H1 (cell line): Measurements from ENCODE around the gene SORBS1. TPM values are rescaled to one million over a fixed set of nuclear protein-coding genes. Genes with fewer than 3 reads are reported as not detected.

Experiments
- CTCF ChIA-PET: fragments of 300-600 bp; sonication (Branson Sonifier 250); formaldehyde crosslinking; loops from one replicate; lab custom pipeline; 2021; ENCODE audit not compliant: partially characterized antibody; lab: Charles Lee
- POLR2A ChIA-PET: fragments of 300-600 bp; sonication (Branson Sonifier 250); formaldehyde crosslinking; loops from one replicate; lab custom pipeline; 2021; ENCODE audit warnings: inconsistent platforms; ENCODE audit not compliant: partially characterized antibody; lab: Charles Lee
- DNase-seq, 2 experiments: peaks; one replicate each; pipeline versions ENCODE4 v3.0.0 to v3.0.0-alpha.2; 2010 to 2022; ENCODE audit warnings: low spot score in 2 of 2, low read depth in 1 of 2, mixed read lengths in 1 of 2
- FAIRE-seq: peaks from 2 replicates; lab custom pipeline; 2011; peaks lifted over from hg19 to GRCh38; lab: Jason Lieb, UNC
- H2AFZ ChIP-seq: 2 replicates; pipeline ENCODE4 v1.8.1; 2012; ENCODE audit warnings: low read length, inconsistent platforms
- H2AK5ac ChIP-seq: 2 replicates; pipeline ENCODE4 v1.6.1; 2013; ENCODE audit warnings: low read depth, low read length
- H2BK120ac ChIP-seq: replicated peaks from 2 replicates; pipeline ENCODE3; 2013; ENCODE audit warnings: low read depth, low read length, inconsistent platforms
- H2BK12ac ChIP-seq: 2 replicates; pipeline ENCODE4 v1.6.1; 2013; ENCODE audit warnings: low read depth, low read length
- H2BK15ac ChIP-seq: 2 replicates; pipeline ENCODE4 v1.6.1; 2013; ENCODE audit warnings: low read length
- H2BK20ac ChIP-seq: 2 replicates; pipeline ENCODE4 v1.6.1; 2013; ENCODE audit warnings: low read length
- H2BK5ac ChIP-seq: 2 replicates; pipeline ENCODE4 v1.6.1; 2013; ENCODE audit warnings: low read depth, low read length
- H3K14ac ChIP-seq: 2 replicates; pipeline ENCODE4 v1.6.1; 2013; ENCODE audit warnings: inconsistent platforms; ENCODE audit not compliant: insufficient read length
- H3K18ac ChIP-seq: 2 replicates; pipeline ENCODE4 v1.6.1; 2013; ENCODE audit warnings: low read length; ENCODE audit errors: extremely low read depth
- H3K23ac ChIP-seq: 2 replicates; pipeline ENCODE4 v1.6.1; 2013; ENCODE audit warnings: inconsistent platforms; ENCODE audit not compliant: insufficient read length
- H3K23me2 ChIP-seq: 2 replicates; pipeline ENCODE4 v1.6.1; 2013; ENCODE audit warnings: low read depth, low read length
- H3K27ac ChIP-seq: 2 replicates; pipeline ENCODE4 v1.6.1; 2011; ENCODE audit warnings: low read depth, low read length, inconsistent platforms
- H3K27me3 ChIP-seq, 4 experiments: replicated peaks in 1 of 4; 1 replicate in 1 of 4; 2 replicates in 3 of 4; pipeline versions ENCODE4 v1.6.1 to v1.8.1; 2011 to 2013; ENCODE audit warnings: low read length in 3 of 4, mild to moderate bottlenecking in 3 of 4, inconsistent platforms in 2 of 4, mixed read lengths in 2 of 4, moderate library complexity in 1 of 4; ENCODE audit not compliant: control insufficient read depth in 3 of 4, insufficient read depth in 3 of 4; ENCODE audit errors: extremely low read depth in 1 of 4
- H3K36me3 ChIP-seq, 4 experiments: 2 replicates each; pipeline versions ENCODE4 v1.6.1 to v1.8.1; 2011 to 2013; ENCODE audit warnings: mild to moderate bottlenecking in 4 of 4, low read length in 3 of 4, moderate library complexity in 2 of 4, control low read depth in 1 of 4, inconsistent platforms in 1 of 4; ENCODE audit not compliant: insufficient read depth in 4 of 4, control insufficient read depth in 2 of 4
- H3K4ac ChIP-seq: replicated peaks from 2 replicates; pipeline ENCODE3; 2013; ENCODE audit warnings: low read length, low read depth, mixed read lengths, inconsistent platforms; ENCODE audit not compliant: insufficient read length
- H3K4me1 ChIP-seq, 4 experiments: replicated peaks in 1 of 4; 1 replicate in 1 of 4; 2 replicates in 3 of 4; pipeline versions ENCODE4 v1.6.1 to v1.8.1; 2011 to 2013; ENCODE audit warnings: low read length in 3 of 4, inconsistent platforms in 2 of 4, mixed read lengths in 1 of 4; ENCODE audit not compliant: insufficient read depth in 4 of 4, control insufficient read depth in 3 of 4
- H3K4me2 ChIP-seq, 2 experiments: 2 replicates each; pipeline versions ENCODE4 v1.6.1 to v1.8.1; 2011 to 2013; ENCODE audit warnings: low read depth in 2 of 2, low read length in 2 of 2, control low read depth in 1 of 2, inconsistent platforms in 1 of 2, mild to moderate bottlenecking in 1 of 2; ENCODE audit not compliant: insufficient read depth in 1 of 2
- H3K4me3 ChIP-seq, 4 experiments: fragments of 200-600, 300-600 bp in 1 of 4; sonication (generic), shearing (Covaris generic), sonication (Bioruptor Twin) in 1 of 4; 2 replicates each; pipeline versions ENCODE4 v1.5.1 to v1.8.1; 2011 to 2016; ENCODE audit warnings: low read length in 4 of 4, low read depth in 3 of 4, control low read depth in 2 of 4, inconsistent platforms in 2 of 4, mild to moderate bottlenecking in 2 of 4, mixed read lengths in 1 of 4, moderate library complexity in 1 of 4; ENCODE audit not compliant: insufficient read depth in 2 of 4; ENCODE audit errors: extremely low read depth in 1 of 4
- H3K56ac ChIP-seq: replicated peaks from 2 replicates; pipeline ENCODE3; 2013; ENCODE audit warnings: low read depth, mild to moderate bottlenecking, mixed read lengths, low read length, inconsistent platforms; ENCODE audit not compliant: insufficient read length
- H3K79me1 ChIP-seq: 2 replicates; pipeline ENCODE4 v1.6.1; 2013; ENCODE audit warnings: low read depth, low read length, control low read depth
- H3K79me2 ChIP-seq, 2 experiments: 2 replicates each; pipeline versions ENCODE4 v1.6.1 to v1.8.1; 2012 to 2013; ENCODE audit warnings: low read length in 2 of 2, mild to moderate bottlenecking in 2 of 2, inconsistent platforms in 1 of 2; ENCODE audit not compliant: insufficient read depth in 2 of 2, control insufficient read depth in 1 of 2
- H3K9ac ChIP-seq, 4 experiments: replicated peaks in 1 of 4; 1 replicate in 1 of 4; 2 replicates in 3 of 4; pipeline versions ENCODE4 v1.6.1 to v1.8.1; 2011 to 2013; ENCODE audit warnings: low read depth in 3 of 4, low read length in 3 of 4, control low read depth in 2 of 4, mild to moderate bottlenecking in 2 of 4, moderate library complexity in 2 of 4, inconsistent platforms in 1 of 4; ENCODE audit errors: extremely low read depth in 1 of 4
- H3K9me3 ChIP-seq, 2 experiments: 2 replicates each; pipeline versions ENCODE4 v1.6.1 to v1.8.1; 2012 to 2013; ENCODE audit warnings: mild to moderate bottlenecking in 2 of 2, moderate library complexity in 2 of 2, control low read depth in 1 of 2, inconsistent platforms in 1 of 2, low read depth in 1 of 2, low read length in 1 of 2, mixed read lengths in 1 of 2; ENCODE audit not compliant: insufficient read depth in 2 of 2
- H4K20me1 ChIP-seq, 2 experiments: replicated peaks in 1 of 2; 2 replicates each; pipeline versions ENCODE3 to v1.8.1; 2011 to 2013; ENCODE audit warnings: inconsistent platforms in 2 of 2, low read length in 2 of 2, mild to moderate bottlenecking in 1 of 2; ENCODE audit not compliant: insufficient read depth in 2 of 2, control insufficient read depth in 1 of 2
- H4K5ac ChIP-seq: 2 replicates; pipeline ENCODE4 v1.6.1; 2013; ENCODE audit warnings: low read length, low read depth, mixed read lengths, inconsistent platforms; ENCODE audit not compliant: insufficient read length
- H4K8ac ChIP-seq: 2 replicates; pipeline ENCODE4 v1.8.0; 2013; ENCODE audit warnings: mild to moderate bottlenecking, moderate library complexity, low read length, inconsistent platforms; ENCODE audit not compliant: insufficient read depth; ENCODE audit errors: extremely low read depth
- H4K91ac ChIP-seq: replicated peaks from 2 replicates; pipeline ENCODE3; 2013; ENCODE audit warnings: low read length, mixed read lengths, inconsistent platforms; ENCODE audit not compliant: insufficient read length
- BCL11A ChIP-seq, 2 experiments: IDR thresholded peaks; one replicate each; pipeline ENCODE4 v1.6.1; 2011; ENCODE audit warnings: low read depth in 2 of 2, low read length in 2 of 2, mild to moderate bottlenecking in 2 of 2
- BRCA1 ChIP-seq: IDR thresholded peaks from 2 replicates; pipeline ENCODE4 v1.6.1; 2012; ENCODE audit warnings: low read depth, low read length, improper control_type of control experiment
- CHD1 ChIP-seq: IDR thresholded peaks from 2 replicates; pipeline ENCODE4 v1.6.1; 2012; ENCODE audit warnings: low read depth, low read length, improper control_type of control experiment
- CTBP2 ChIP-seq: IDR thresholded peaks from 2 replicates; pipeline ENCODE4 v1.7.0; 2011; ENCODE audit warnings: borderline replicate concordance, mild to moderate bottlenecking, moderate library complexity, mixed read lengths, low read length; ENCODE audit not compliant: insufficient read depth, insufficient read length
- HDAC2 ChIP-seq, 2 experiments: fragments of 300-600 bp in 1 of 2; sonication (generic) in 1 of 2; IDR thresholded peaks; 2 replicates each; pipeline ENCODE4 v1.6.1; 2011 to 2012; ENCODE audit warnings: low read depth in 2 of 2, low read length in 2 of 2, mild to moderate bottlenecking in 2 of 2, moderate library complexity in 2 of 2, borderline replicate concordance in 1 of 2, inconsistent platforms in 1 of 2
- KDM1A ChIP-seq: fragments of 200-600, 300-600 bp; sonication (generic); IDR thresholded peaks from 2 replicates; pipeline ENCODE4 v1.7.1; 2016; ENCODE audit warnings: mild to moderate bottlenecking, low read length, borderline replicate concordance
- NRF1 ChIP-seq: IDR thresholded peaks from 2 replicates; pipeline ENCODE4 v1.6.1; 2011; ENCODE audit warnings: mild to moderate bottlenecking, low read depth, low read length, improper control_type of control experiment
- RAD21 ChIP-seq, 2 experiments: IDR thresholded peaks in 1 of 2; conservative IDR thresholded peaks in 1 of 2; 2 replicates each; pipeline ENCODE4 v1.6.1; 2011; ENCODE audit warnings: low read depth in 2 of 2, low read length in 2 of 2, improper control_type of control experiment in 1 of 2, inconsistent platforms in 1 of 2, mild to moderate bottlenecking in 1 of 2, moderate library complexity in 1 of 2
- RXRA ChIP-seq: IDR thresholded peaks from 2 replicates; pipeline ENCODE4 v1.6.1; 2011; ENCODE audit warnings: low read depth, mild to moderate bottlenecking, low read length, moderate library complexity; ENCODE audit not compliant: insufficient read depth
- SUZ12 ChIP-seq: fragments of 200-600 bp; sonication (generic); IDR thresholded peaks from 2 replicates; pipeline ENCODE4 v1.6.1; 2012; ENCODE audit warnings: mild to moderate bottlenecking, inconsistent platforms, low read length, moderate library complexity, mixed read lengths
- TAF7 ChIP-seq: optimal IDR thresholded peaks from 2 replicates; pipeline ENCODE3; 2011; ENCODE audit warnings: low read depth, mild to moderate bottlenecking, inconsistent platforms, low read length, moderate library complexity, borderline replicate concordance
- ZNF274 ChIP-seq: IDR thresholded peaks from 2 replicates; pipeline ENCODE4 v1.7.0; 2012; ENCODE audit warnings: low read length, borderline replicate concordance; ENCODE audit errors: extremely low read depth
- WGBS, 2 experiments: shearing (Covaris generic) in 1 of 2; methylation state at CpG; one replicate each; pipeline versions ENCODE4 v1.1.6 to v1.1.7; 2013 to 2015; ENCODE audit warnings: low lambda C conversion rate in 2 of 2, mixed read lengths in 2 of 2, inconsistent platforms in 1 of 2, low coverage in 1 of 2, missing lambda C conversion rate in 1 of 2; ENCODE audit not compliant: insufficient replicate concordance in 2 of 2, insufficient coverage in 1 of 2, insufficient read length in 1 of 2; ENCODE audit errors: extremely low coverage in 1 of 2, missing lambda C conversion rate in 1 of 2; 5-methylcytosine and 5-hydroxymethylcytosine counted together
- polyA plus RNA-seq, 7 experiments: library from polyadenylated mRNA; depleted of rRNA in 3 of 7; stranded (reverse) in 5 of 7; unstranded in 2 of 7; fragments of >200 nt in 5 of 7; fragments of 200-250 nt in 2 of 7; gene quantifications; 1 replicate in 5 of 7; 2 replicates in 1 of 7; 4 replicates in 1 of 7; pipeline versions ENCODE4 v1.2.1 to v1.2.3, GENCODE V29; 2011 to 2013; ENCODE audit warnings: missing spikeins in 2 of 7, mixed read lengths in 2 of 7
- total RNA-seq: library from RNA; stranded (reverse); fragmentation: NEBNext Ultra II Directional; extraction: Animal tissue kit (Norgen Biotek cat#: 25700); gene quantifications from 2 replicates; pipeline ENCODE4 v1.2.1, GENCODE V29; 2021

The SORBS1 gene
- total and polyA plus RNA-seq, 2 of the 8 experiments (the other 6 are each of a cell fraction or from before 2014, with no cell fraction given), result 16.0 to 35.0 TPM

- Histone ChIP-seq H3K56ac (no peak overlapping the region), H3K4me2 (peak overlapping the region; percentile 59 to 69), H4K20me1 (no peaks in the 10 kb centered on the region), H4K91ac (peak overlapping the region; percentile 81), H3K27ac (peak overlapping the region; percentile 41), H3K9me3 (no peaks in the 10 kb centered on the region), H3K18ac (peak overlapping the region; percentile 60), H2BK15ac (no peak overlapping the region), H3K27me3 (no peaks in the 10 kb centered on the region), H2BK120ac (peak overlapping the region; percentile 47), H3K79me2 (peaks cover 0 to 5% of the 10 kb centered on the region in 2 experiments; a peak in 1 of 4 replicates), H3K36me3 (peaks cover 7 to 82% (median 28%) of the 10 kb centered on the region in 4 experiments), H2AK5ac (peak overlapping the region; percentile 91), H2AFZ (no peak overlapping the region), H2BK20ac (peak overlapping the region; percentile 98), H3K4ac (peak overlapping the region; percentile 70), H2BK5ac (peak overlapping the region; percentile 94; the same call in 1 of the 2 replicates), H3K4me1 (peaks cover 6 to 31% (median 15%) of the 10 kb centered on the region in 4 experiments), H3K23ac (no peak overlapping the region), H4K5ac (peak overlapping the region; percentile 30), H3K79me1 (peaks cover 3% of the 10 kb centered on the region; the same call in 1 of the 2 replicates), H3K9ac (0 out of 7 replicates have a peak overlapping the region, but pooled peaks of 1 of the 4 experiments have one; percentile 6), H2BK12ac (peak overlapping the region; percentile 97), H3K4me3 (peak overlapping the region in 1 of 4 experiments; percentile 13; a peak in 2 of 8 replicates), H3K14ac (no peak overlapping the region), H4K8ac (no peak overlapping the region; the same call in 1 of the 2 replicates), H3K23me2 (no peaks in the 10 kb centered on the region)
- 79% methylated on average over 7 of the region's 7 CpGs; no CpG with 5 or more reads in 1 of the 2 experiments for WGBS, 2 experiments
- DNase-seq (peak in 1 of 2 experiments; percentile 43), FAIRE-seq (no peak)
- ChIA-PET POLR2A (interaction anchor here (1.4 to 2.6 kb wide), 4 partner anchors 11 to 34 kb away, joined by 6 to 17 read pairs (median 9); no protein-coding TSS in a partner anchor), CTCF (interaction anchor here (1.2 to 7.3 kb wide), 6 partner anchors 17 to 112 kb away, joined by 4 to 52 read pairs (median 8); no protein-coding TSS in a partner anchor)
- TF ChIP-seq KDM1A (no peak), HDAC2 (IDR thresholded peaks at IDR 0.05; ENCODE audit: borderline replicate concordance in 1 of 2, low read depth in 2 of 2, low read length in 2 of 2) (no peak), BRCA1 (no peak), RAD21 (IDR thresholded peaks at IDR 0.05 in 1 of 2, conservative IDR thresholded peaks at IDR 0.05 in 1 of 2; ENCODE audit: low read depth in 2 of 2, low read length in 2 of 2) (no peak), BCL11A (IDR thresholded peaks at IDR 0.05; ENCODE audit: low read depth in 2 of 2, low read length in 2 of 2) (no peak), TAF7 (no peak), RXRA (no peak), ZNF274 (no peak), NRF1 (no peak), CTBP2 (no peak), CHD1 (no peak), SUZ12 (no peak)
Observed at GRCh38 chr10:95263864-95264226, 297.3 kb downstream of the SORBS1 start.
